GM18505 (cell line): ENCODE data around the gene TNS2.
"Not testable (repeated sequence)": the region's sequence is repeated elsewhere in the genome, so short reads cannot be mapped to it uniquely, and the experiment has no call there.

Source experiments
- ATAC-seq: cut with Tn5 transposase; IDR thresholded peaks from one replicate; pipeline ENCODE4 v1.9.1; 2021; ENCODE audit not compliant: unreplicated experiment
- POLR2A ChIP-seq: IDR thresholded peaks from 4 replicates; pipeline ENCODE4 v1.6.1; 2011; ENCODE audit warnings: borderline replicate concordance; ENCODE audit not compliant: insufficient read depth, insufficient read length; ENCODE audit errors: extremely low read depth

The TNS2 gene

DNA sequence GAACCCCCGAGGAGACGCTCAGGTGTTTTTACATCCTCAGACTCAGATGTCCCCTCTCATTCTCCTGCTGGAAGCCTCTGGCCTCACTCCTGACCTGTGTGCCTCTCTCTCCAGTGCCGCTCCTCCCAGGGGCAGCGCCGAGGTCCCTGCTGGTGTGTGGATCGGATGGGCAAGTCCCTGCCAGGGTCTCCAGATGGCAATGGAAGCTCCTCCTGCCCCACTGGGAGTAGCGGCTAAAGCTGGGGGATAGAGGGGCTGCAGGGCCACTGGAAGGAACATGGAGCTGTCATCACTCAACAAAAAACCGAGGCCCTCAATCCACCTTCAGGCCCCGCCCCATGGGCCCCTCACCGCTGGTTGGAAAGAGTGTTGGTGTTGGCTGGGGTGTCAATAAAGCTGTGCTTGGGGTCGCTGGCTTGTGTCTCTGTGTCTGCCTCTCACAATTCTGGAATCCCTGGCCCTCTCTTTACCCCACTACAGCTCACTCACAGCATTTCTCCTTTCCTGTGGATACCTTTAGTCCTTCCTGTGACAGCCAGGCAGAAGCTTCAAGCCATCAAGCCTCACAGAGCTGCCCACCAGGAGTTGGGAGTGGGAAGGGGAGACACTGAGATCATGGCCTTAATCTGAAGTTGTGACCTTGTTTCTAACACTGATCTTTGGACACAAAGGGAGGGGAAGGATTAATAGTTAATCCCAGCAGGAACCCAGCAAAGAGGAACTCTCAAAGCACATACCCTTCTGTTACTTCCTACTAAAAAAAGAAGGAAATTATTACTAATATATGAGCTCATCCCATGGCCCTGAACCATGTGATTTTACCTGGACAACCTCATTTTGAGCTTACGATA, 52.3 kb downstream of the TNS2 start:
- TF ChIP-seq POLR2A: no peak
- no peak for ATAC-seq

DNA sequence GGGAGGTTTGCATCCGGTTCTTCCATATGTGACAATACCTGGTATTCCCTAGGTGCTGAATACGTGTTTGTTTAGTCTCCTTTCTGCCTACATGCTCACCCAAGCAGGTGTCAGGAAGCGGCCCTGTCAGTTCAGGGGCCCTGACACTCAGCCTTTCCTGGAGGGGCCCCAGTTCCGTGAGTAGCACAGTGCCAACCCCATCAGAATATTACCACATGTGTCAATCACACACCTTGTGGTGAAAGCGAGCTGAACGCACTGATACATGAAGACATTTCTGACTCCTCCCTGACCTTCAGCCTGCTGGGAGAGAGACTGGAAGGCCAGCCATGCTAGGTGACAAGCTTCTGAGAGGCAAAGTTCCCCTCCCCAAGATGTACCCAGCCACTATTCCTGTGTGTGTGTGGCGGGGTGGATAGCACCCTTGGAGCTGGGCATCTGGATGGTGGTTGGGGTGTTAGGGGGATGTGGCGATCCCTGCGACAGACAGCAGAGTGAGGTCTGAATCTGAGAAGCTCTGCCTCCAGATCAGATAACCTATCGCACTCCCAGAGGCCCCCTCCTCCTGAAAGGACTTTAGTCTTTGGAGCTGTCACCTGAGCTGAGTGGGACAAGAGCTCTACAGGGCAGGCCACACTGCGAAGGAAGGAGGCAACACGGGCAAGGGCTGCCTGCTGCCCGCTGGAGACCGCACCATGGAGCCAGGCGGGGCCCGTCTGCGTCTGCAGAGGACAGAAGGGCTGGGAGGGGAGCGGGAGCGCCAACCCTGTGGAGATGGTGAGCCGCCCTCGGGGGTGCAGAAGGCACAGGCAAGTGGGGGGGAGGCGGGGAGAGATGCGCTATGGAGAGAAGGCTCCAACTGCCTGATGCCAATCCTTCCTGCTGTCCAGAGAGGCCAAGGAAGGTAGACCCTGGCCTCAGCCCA, 53.3 kb downstream of the TNS2 start, which contains the start of gene SOAT2:
Gene SOAT2, plus strand, starts transcription at position 604 of the 925 bp plus-strand sequence. Its CDS starts 92 bp downstream, at position 696.
- no peak for TF ChIP-seq POLR2A
- no peak for ATAC-seq

DNA sequence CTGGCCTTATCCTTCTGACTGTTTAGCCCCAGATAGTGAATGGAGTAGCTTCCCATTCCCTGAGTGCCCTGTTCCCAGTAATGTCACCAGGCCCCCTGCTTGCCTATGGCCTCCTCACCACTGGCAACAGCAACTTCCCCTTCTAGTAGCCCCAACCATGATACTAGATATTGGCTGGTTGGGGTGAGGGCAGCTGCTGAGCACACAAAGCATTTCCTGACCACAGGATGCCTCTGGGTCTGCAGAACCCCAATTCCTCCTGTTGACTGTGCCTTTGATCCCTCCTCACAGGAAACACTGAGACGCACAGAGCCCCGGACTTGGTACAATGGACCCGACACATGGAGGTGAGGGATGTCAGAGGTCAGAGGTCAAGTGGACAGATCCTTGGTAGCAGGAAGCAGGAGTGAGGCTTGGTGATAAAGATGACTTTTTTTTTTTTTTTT, 54.0 kb downstream of the TNS2 start:
- TF ChIP-seq POLR2A: no peak
- no peak for ATAC-seq

DNA sequence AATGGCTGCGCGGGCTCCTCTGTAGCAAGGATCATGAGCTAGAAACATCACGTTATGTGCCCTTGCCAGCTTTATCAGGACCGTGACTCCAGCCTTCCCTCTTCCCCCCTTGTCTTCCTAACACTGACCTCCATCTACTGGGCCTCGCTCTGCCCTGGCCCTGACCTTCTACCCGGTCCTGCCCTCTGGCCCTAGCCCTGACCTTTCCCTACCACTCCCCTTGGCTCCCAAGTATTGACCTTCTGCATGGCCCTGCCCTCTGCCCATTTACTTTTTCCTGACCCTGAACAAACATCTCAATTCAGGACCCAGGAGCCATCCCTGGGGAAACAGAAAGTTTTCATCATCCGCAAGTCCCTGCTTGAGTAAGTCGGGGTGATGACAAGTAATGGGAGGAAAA, 55.4 kb downstream of the TNS2 start:
- no peak for TF ChIP-seq POLR2A
- no peak for ATAC-seq

DNA sequence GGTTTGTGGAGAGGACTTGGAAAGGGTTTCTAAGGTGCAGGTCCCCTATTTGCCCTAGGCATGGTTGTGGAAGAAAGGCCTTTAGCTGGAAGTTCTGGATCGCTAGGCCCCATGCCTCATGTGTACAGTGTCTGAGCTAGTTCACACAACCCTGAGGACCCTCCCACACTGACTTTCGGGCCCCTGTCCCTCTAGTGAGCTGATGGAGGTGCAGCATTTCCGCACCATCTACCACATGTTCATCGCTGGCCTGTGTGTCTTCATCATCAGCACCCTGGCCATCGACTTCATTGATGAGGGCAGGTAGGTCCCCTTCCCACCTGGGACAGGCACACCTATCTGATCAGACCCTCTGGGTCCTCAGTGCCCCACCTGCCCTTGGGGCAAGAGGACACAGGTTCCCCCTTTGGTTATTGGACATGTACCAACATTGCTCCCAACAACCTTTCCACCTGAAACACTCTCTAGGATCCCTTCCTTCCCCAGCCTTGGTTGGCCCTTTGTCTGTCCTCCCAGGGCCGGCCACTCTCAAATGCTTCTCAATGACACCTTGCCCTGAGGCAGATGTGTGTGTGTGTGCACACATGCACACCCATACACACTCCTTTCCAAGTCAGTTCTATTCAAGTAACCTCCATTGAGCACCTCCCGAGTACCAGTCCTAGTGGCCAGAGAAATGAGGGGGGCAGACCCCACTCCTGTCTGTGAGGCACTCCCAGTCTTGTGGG, 56.0 kb downstream of the TNS2 start:
- no peak for TF ChIP-seq POLR2A
- no peak for ATAC-seq

DNA sequence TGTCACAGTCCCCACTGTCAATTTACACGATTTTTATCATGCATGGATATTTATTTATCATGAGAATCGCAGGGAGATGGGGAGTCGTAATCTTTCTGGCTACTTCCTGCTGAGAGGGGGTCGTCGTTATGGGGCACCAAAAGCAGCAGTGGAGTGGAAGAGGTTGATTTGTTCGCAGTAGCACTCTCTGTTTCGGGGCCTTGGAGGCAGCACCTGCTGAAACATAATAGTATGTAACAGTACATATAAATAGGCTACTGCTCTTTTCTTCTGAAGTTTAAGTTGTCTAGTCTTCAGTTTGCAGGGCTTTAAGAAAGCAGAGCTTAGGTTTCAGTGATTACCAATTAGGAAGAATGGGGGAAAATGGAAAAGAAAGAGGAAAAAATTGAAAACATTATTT, 57.3 kb downstream of the TNS2 start:
- ATAC-seq: no peak
- TF ChIP-seq POLR2A: no peak

DNA sequence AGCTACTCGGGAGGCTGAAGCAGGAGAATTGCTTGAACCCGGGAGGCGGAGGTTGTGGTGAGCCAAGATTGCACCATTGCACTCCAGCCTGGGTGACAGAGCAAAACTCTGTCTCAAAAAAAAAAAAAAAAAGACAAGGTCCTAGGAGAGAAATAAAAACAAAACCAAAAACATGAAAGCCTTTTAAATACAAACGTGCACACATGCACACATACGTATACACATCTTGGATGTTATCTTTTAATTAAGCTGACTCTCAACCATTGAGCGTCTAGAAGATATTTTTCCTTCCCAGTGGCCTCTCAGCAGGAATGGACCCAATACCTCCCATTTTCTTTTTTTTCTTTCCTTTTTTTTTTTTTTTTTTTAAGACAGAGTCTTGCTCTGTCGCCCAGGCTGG, 62.6 kb downstream of the TNS2 start:
- ATAC-seq: not testable (repeated sequence)

DNA sequence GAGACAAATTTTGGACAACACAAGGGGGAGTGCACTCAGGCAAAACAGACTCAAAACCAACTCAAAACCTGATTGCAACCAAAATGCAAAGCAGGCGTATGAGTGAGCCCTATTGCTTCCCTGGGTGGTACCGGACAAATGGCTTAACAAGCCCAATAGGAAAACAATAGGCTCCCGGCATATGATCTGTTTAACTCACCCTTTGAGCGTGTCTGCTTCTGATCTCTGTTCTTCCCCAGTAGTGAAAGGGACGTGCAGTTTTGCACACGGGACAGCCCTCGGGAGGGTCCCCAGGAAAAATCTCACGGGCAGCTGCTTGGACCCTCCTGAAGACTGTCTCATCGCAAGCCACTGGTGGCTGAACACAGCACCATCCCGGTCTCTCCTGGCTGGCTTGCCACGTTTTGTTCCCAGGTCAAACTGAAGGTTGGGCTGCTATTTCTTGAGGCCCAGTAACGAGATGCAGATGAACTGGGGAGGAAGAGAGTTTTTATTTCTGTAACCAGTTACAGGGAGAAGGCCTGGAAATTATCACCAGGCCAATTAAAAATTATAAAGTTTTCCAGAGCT, 63.4 kb downstream of the TNS2 start:
- TF ChIP-seq POLR2A: no peak
- no peak for ATAC-seq

DNA sequence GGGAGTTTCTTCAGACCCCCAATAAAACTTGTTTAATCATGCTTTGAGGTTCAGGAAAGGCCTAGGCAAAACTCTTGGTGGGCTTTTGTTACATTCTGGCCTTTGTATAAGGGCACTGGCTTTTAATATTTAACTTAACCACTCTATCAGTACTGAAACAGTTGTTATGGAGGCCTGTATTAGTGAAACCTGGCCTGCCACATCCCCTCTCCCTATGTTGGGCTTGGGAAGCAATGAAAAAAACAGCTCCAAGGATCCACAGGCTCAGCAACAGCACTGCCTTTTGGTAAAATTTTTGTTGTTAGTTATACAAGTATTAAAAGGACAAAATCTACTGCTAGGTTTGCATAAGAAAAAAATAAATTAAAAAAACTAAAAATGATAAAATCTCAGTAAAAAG, 64.1 kb downstream of the TNS2 start:
- ATAC-seq: no peak
- TF ChIP-seq POLR2A: no peak
